Panc1 (cell line): ENCODE data around the gene ZFP90. TPM values are rescaled to one million over a fixed set of nuclear protein-coding genes. Genes with fewer than 3 reads are reported as not detected.

ENCODE experiments used
- ATAC-seq: fragments of 200-7000 bp; cut with Tn5 transposase; 2 replicates; pipeline ENCODE4 v1.9.1; 2020; ENCODE audit warnings: mild to moderate bottlenecking, moderate library complexity
- BruUV-seq: library from RNA; stranded (reverse); fragments of 400-500 nt; replicated peaks from 2 replicates; lab custom pipeline; 2021; lab: Mats Ljungman, UMichigan
- CTCF ChIA-PET: fragments of 300-600 bp; sonication (Branson Sonifier 250); formaldehyde crosslinking; loops from one replicate; lab custom pipeline; 2022; ENCODE audit warnings: antibody characterized with exemption; lab: Charles Lee
- POLR2A ChIA-PET: fragments of 300-600 bp; sonication (Branson Sonifier 250); formaldehyde crosslinking; loops from one replicate; lab custom pipeline; 2022; ENCODE audit warnings: antibody characterized with exemption; lab: Charles Lee
- DNase-seq: peaks from one replicate; pipeline ENCODE4 v3.0.0-alpha.2; 2010; ENCODE audit warnings: low read depth, low spot score
- H3K27ac ChIP-seq: 2 replicates; pipeline ENCODE4 v1.5.1; 2011; ENCODE audit warnings: mild to moderate bottlenecking, low read length, inconsistent platforms
- H3K27me3 ChIP-seq: fragments of 200-500 bp; sonication (Bioruptor generic); 2 replicates; pipeline ENCODE4 v1.6.0; 2014; ENCODE audit warnings: low read length, inconsistent platforms; ENCODE audit not compliant: control insufficient read depth, insufficient read depth
- H3K36me3 ChIP-seq: fragments of 200-500 bp; sonication (Bioruptor generic); 2 replicates; pipeline ENCODE4 v1.5.1; 2014; ENCODE audit warnings: inconsistent platforms, mild to moderate bottlenecking, low read length, moderate library complexity; ENCODE audit not compliant: control insufficient read depth, insufficient read depth
- H3K4me1 ChIP-seq: 2 replicates; pipeline ENCODE4 v1.5.1; 2011; ENCODE audit warnings: inconsistent platforms, mild to moderate bottlenecking, low read length, moderate library complexity; ENCODE audit not compliant: control insufficient read depth, insufficient read depth
- H3K4me3 ChIP-seq, 2 experiments: 2 replicates each; pipeline ENCODE4 v1.5.1; 2011 to 2012; ENCODE audit warnings: low read depth in 2 of 2, low read length in 2 of 2, mild to moderate bottlenecking in 2 of 2, inconsistent platforms in 1 of 2, moderate library complexity in 1 of 2
- H3K9me3 ChIP-seq: fragments of 200-500 bp; sonication (Bioruptor generic); 2 replicates; pipeline ENCODE4 v1.5.1; 2014; ENCODE audit warnings: low read depth, mild to moderate bottlenecking, inconsistent platforms, low read length, moderate library complexity; ENCODE audit not compliant: control insufficient read depth, insufficient read depth
- CTCF ChIP-seq: fragments of 450-650 bp; IDR thresholded peaks from 2 replicates; pipeline ENCODE4 v1.5.1; 2017; ENCODE audit warnings: mild to moderate bottlenecking
- POLR2AphosphoS5 ChIP-seq: IDR thresholded peaks from 2 replicates; pipeline ENCODE4 v1.6.1; 2012; ENCODE audit warnings: mild to moderate bottlenecking, low read depth, low read length, moderate library complexity
- REST ChIP-seq, 2 experiments: IDR thresholded peaks; 2 replicates each; pipeline ENCODE4 v1.6.1; 2011 to 2012; ENCODE audit warnings: low read depth in 2 of 2, control low read depth in 1 of 2, low read length in 1 of 2, mild to moderate bottlenecking in 1 of 2, moderate library complexity in 1 of 2; ENCODE audit not compliant: insufficient read depth in 1 of 2
- SIN3A ChIP-seq: IDR thresholded peaks from 2 replicates; pipeline ENCODE4 v1.6.1; 2012; ENCODE audit warnings: low read depth, mild to moderate bottlenecking, low read length, moderate library complexity, borderline replicate concordance; ENCODE audit not compliant: insufficient read depth
- TCF7L2 ChIP-seq: IDR thresholded peaks from 2 replicates; pipeline ENCODE4 v1.6.1; 2011; ENCODE audit warnings: mild to moderate bottlenecking, low read depth, low read length, inconsistent platforms
- in situ Hi-C: cut with HindIII; loops from 2 replicates; pipeline ENCODE4 v1.10.0; 2016; ENCODE audit warnings: low sequenced_read_pairs, low pct_unique_long_range_greater_than_20kb
- intact Hi-C: fragments of 100-400 bp; cut with micrococcal nuclease; formaldehyde crosslinking; loops from one replicate; pipeline ENCODE4 v1.10.0; 2022; ENCODE audit not compliant: unreplicated experiment
- total RNA-seq: library from RNA; stranded (reverse); gene quantifications from one replicate; pipeline ENCODE4 v1.2.1, GENCODE V29; 2021; ENCODE audit not compliant: unreplicated experiment

ZFP90 gene
- total RNA-seq, 1 experiment from 2014 or later, result 16.8 TPM

GRCh38 chr16:68510775-68511174 lies 28.3 kb upstream of the ZFP90 start:
- H3K27me3 ChIP-seq, result no peaks in the 10 kb centered on the region
- ChIA-PET CTCF (interaction anchor here (1.2 kb wide), 1 partner anchor 10 kb away, joined by 5 read pairs; no protein-coding TSS in a partner anchor), POLR2A (no interaction called here)
- H3K27ac ChIP-seq, result no peak overlapping the region
- in situ Hi-C loops (no loop called here), intact Hi-C loops (no loop called here)
- H3K9me3 ChIP-seq, result no peaks in the 10 kb centered on the region
- H3K4me1 ChIP-seq, result no peaks in the 10 kb centered on the region
- ATAC-seq, result no peak
- no TSS peak for BruUV-seq
- H3K4me3 ChIP-seq, result no peak overlapping the region
- no peak for TF ChIP-seq SIN3A
- no peak for TF ChIP-seq TCF7L2
- TF ChIP-seq CTCF, result no peak
- no peak for TF ChIP-seq REST (IDR thresholded peaks at IDR 0.05; ENCODE audit: insufficient read depth in 1 of 2, low read depth in 2 of 2, low read length in 1 of 2)
- TF ChIP-seq POLR2AphosphoS5, result no peak
- no peaks in the 10 kb centered on the region for H3K36me3 ChIP-seq
- no peak for DNase-seq

GRCh38 chr16:68512183-68512582 lies 26.9 kb upstream of the ZFP90 start:
- in situ Hi-C loops, result no loop called here
- ChIA-PET CTCF (interaction anchor here (0.5 kb wide), 1 partner anchor 446 kb away, joined by 8 read pairs; no protein-coding TSS in a partner anchor), POLR2A (no interaction called here)
- no peak for ATAC-seq
- TF ChIP-seq TCF7L2 (no peak), CTCF (no peak), POLR2AphosphoS5 (no peak), SIN3A (no peak), REST (IDR thresholded peaks at IDR 0.05; ENCODE audit: insufficient read depth in 1 of 2, low read depth in 2 of 2, low read length in 1 of 2) (no peak)
- Histone ChIP-seq H3K4me3 (no peak overlapping the region), H3K9me3 (no peaks in the 10 kb centered on the region), H3K4me1 (no peaks in the 10 kb centered on the region), H3K27ac (no peak overlapping the region), H3K27me3 (no peaks in the 10 kb centered on the region), H3K36me3 (no peaks in the 10 kb centered on the region)
- DNase-seq, result no peak
- no TSS peak for BruUV-seq
- intact Hi-C loops, result no loop called here
